ENCODE results near the gene EMC8. TPM values are rescaled to one million over a fixed set of nuclear protein-coding genes. Genes with fewer than 3 reads are reported as not detected.

Gene EMC8
- total and polyA plus RNA-seq, 8 donors = 1.8 to 38.8 (median 16.4) TPM

DNA sequence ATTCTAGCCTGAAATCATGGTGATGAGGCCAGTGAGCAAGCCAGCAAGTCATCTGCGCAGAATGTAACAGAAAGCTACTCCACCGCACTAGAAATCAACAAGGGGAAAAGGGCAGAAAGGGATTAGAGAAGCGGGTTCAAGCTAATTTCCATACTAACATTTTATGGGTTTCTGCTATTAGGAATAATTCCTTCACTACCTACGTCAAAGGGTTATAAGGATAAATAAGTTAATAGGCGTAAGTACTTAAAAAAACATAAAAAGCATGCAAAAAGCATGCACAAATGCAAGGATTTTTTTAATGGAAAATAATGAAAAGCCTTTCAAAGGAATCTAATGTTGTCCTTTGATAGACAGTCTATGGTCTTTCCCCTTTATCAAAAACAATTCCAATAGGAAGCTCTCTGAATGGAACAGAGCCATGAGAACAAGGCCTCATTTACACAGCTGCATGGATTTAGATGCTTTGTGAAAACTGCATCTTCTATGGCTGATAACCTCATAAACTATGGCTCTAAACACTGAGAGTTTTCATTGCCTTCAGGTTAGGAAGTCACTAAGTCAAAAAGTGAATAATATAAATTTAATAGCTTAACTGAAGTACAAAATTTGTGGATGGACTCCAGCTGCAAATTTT is 5.6 kb downstream of the EMC8 start:
- peaks cover 5 to 29% (median 19%) of the 10 kb centered on the region in 4 donors for H3K4me1 ChIP-seq
- no peak for DNase-seq
- TF ChIP-seq EP300 (IDR thresholded peaks at IDR 0.05) (no peak), POLR2A (IDR thresholded peaks at IDR 0.05) (no peak), POLR2AphosphoS5 (IDR thresholded peaks at IDR 0.05) (no peak)
- TF ChIP-seq, protein P1, sequence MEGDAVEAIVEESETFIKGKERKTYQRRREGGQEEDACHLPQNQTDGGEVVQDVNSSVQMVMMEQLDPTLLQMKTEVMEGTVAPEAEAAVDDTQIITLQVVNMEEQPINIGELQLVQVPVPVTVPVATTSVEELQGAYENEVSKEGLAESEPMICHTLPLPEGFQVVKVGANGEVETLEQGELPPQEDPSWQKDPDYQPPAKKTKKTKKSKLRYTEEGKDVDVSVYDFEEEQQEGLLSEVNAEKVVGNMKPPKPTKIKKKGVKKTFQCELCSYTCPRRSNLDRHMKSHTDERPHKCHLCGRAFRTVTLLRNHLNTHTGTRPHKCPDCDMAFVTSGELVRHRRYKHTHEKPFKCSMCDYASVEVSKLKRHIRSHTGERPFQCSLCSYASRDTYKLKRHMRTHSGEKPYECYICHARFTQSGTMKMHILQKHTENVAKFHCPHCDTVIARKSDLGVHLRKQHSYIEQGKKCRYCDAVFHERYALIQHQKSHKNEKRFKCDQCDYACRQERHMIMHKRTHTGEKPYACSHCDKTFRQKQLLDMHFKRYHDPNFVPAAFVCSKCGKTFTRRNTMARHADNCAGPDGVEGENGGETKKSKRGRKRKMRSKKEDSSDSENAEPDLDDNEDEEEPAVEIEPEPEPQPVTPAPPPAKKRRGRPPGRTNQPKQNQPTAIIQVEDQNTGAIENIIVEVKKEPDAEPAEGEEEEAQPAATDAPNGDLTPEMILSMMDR (IDR thresholded peaks at IDR 0.05) = no peak
- H3K27ac ChIP-seq = no peak overlapping the region
- peaks cover 19 to 59% (median 58%) of the 10 kb centered on the region in 4 donors for H3K36me3 ChIP-seq
- no peaks in the 10 kb centered on the region for H3K9me3 ChIP-seq
- no peak overlapping the region for H3K4me3 ChIP-seq
- WGBS, 5 donors = 94 to 98% (median 97%) methylated on average over 5 of the region's 5 CpGs
- intact Hi-C loops (cut with DNase I; ENCODE audit: low total_unique reads) = no loop called here
- H3K27me3 ChIP-seq = no peaks in the 10 kb centered on the region

DNA sequence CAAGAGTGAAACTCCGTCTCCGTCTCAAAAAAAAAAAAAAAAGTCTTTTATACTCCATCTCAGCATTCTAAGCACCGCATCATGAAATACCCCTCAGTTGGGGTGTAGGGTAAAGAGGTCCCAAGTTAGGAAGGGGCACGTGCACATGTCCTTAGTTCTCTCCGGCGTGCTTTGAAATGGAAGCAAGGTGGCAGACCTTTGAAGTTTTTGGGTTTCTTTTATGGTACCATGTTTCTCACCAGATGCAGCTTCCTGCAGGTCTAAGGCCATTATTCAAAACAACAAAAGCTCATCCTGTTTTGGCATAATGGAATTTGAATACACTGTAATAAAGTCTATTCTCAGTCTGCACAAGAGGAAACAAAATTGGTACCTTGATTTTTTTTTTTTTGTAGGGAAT is 9.6 kb downstream of the EMC8 start:
- no peak for DNase-seq

DNA sequence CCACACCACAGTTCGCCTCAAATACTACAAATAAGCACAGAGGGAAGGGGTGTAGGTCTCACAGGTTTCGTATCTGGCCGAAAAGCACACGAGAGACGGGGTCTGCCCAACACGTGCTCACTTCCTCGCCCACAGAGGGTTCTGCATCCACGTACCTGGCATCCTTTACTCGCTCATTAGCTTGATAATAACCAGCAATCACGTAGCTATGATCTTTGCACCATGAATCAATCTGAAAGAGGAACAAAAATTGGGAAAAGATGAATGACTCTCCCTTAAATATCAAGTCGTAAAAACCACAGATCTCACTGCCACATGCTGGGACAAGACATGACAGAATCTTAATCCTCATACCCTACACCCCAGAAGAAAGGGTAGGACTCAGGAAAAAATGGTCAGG is 10.5 kb downstream of the EMC8 start:
- WGBS, 5 donors = 90 to 96% (median 94%) methylated on average over 11 of the region's 11 CpGs
- H3K4me3 ChIP-seq = no peak overlapping the region
- no peaks in the 10 kb centered on the region for H3K9me3 ChIP-seq
- intact Hi-C loops (cut with DNase I; ENCODE audit: low total_unique reads) = no loop called here
- H3K27me3 ChIP-seq = no peaks in the 10 kb centered on the region
- no peaks in the 10 kb centered on the region for H3K4me1 ChIP-seq
- H3K27ac ChIP-seq = no peak overlapping the region
- DNase-seq = no peak
- no peak for TF ChIP-seq EP300 (IDR thresholded peaks at IDR 0.05)
- TF ChIP-seq, protein P1 (IDR thresholded peaks at IDR 0.05) = no peak
- no peak for TF ChIP-seq POLR2AphosphoS5 (IDR thresholded peaks at IDR 0.05)
- TF ChIP-seq POLR2A (IDR thresholded peaks at IDR 0.05) = no peak
- H3K36me3 ChIP-seq = peaks cover 22 to 72% (median 66%) of the 10 kb centered on the region in 4 donors

More for the DNA sequence above, 9.6 kb downstream of the EMC8 start:
- Histone ChIP-seq H3K27ac (no peak overlapping the region), H3K36me3 (peaks cover 22 to 74% (median 72%) of the 10 kb centered on the region in 4 donors), H3K9me3 (no peaks in the 10 kb centered on the region), H3K27me3 (no peaks in the 10 kb centered on the region), H3K4me1 (no peaks in the 10 kb centered on the region), H3K4me3 (no peak overlapping the region)
- WGBS, 5 donors = 85 to 94% (median 94%) methylated on average over 6 of the region's 6 CpGs
- TF ChIP-seq POLR2AphosphoS5 (IDR thresholded peaks at IDR 0.05) (no peak), EP300 (IDR thresholded peaks at IDR 0.05) (no peak), POLR2A (IDR thresholded peaks at IDR 0.05) (no peak)
- TF ChIP-seq, protein P1 (IDR thresholded peaks at IDR 0.05) = no peak
- intact Hi-C loops (cut with DNase I; ENCODE audit: low total_unique reads) = no loop called here

DNA sequence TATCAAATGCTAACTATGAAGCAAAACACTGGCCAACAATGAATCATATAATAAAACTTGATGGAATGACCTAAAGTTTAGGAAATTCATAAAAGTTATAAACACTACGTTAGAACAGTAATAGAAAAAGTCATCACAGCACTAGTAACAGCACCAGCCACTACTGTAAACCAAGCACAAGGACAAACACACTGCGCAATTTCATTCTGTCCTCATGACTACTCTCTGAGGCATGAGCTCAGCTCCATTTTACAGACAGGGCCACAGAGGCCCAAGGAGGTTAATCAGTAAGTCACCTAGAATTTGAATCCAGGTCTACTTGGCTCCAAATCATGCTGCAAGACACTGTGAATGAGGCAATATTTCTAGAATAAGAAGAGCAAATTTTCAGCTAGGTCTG is 13.4 kb downstream of the EMC8 start:
- 89 to 94% (median 93%) methylated on average over 2 of the region's 2 CpGs for WGBS, 5 donors
- intact Hi-C loops (cut with DNase I; ENCODE audit: low total_unique reads) = no loop called here
- Histone ChIP-seq H3K36me3 (peaks cover 26 to 67% (median 57%) of the 10 kb centered on the region in 4 donors), H3K27ac (no peak overlapping the region), H3K9me3 (no peaks in the 10 kb centered on the region), H3K4me1 (peaks cover 9 to 17% (median 12%) of the 10 kb centered on the region in 4 donors), H3K4me3 (no peak overlapping the region), H3K27me3 (no peaks in the 10 kb centered on the region)
- DNase-seq = no peak
- TF ChIP-seq POLR2A (IDR thresholded peaks at IDR 0.05) (no peak), POLR2AphosphoS5 (IDR thresholded peaks at IDR 0.05) (no peak), EP300 (IDR thresholded peaks at IDR 0.05) (no peak)
- TF ChIP-seq, protein P1 (IDR thresholded peaks at IDR 0.05) = no peak

Measured in stomach (tissue), 9 donors.